Kidney glomerular epithelial cell (primary cell): ENCODE results near the gene RAB8B.

Experiments
- DNase-seq: peaks from one replicate; lab custom pipeline; 2025; lab: John Stamatoyannopoulos, UW

RAB8B gene

DNA sequence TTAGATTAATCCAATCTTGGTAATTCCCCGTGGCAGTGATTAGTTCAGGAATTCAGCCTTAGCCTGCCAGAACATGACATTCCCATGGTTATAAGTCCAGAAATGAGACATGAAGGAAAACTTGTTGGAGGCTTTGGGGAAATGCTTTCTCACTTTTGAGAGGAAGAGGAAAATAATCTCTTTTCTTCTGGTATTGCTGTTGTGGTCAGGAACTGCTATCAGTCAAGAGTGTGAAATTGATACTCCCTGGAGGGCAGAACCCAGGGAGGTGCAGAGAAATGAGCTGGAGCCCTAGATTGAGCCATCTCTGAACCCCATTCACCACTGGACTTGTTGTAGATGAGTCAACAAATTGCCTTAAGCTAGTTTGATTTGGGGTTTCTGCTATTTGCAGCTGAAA, 49.4 kb downstream of the RAB8B start:
- no peak for DNase-seq

DNA sequence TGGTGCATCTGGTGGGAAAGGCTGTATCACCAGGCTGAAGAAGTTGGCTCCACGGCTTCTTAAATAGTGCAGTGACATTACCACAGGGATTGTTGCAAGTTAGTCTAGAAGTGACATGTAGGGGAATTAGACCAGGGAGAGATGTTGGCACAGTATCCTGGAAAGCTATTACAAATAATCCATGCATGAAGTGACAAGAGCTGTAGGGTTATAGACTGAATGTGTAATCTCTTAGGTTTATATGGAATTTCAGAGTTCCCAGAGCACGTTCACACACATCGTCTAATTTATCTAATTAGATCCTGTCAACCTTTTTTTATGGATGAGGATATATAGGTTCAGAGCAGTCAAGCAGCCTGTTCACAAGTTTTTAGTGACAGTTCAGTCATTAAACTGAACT, 50.7 kb downstream of the RAB8B start:
- no peak for DNase-seq

DNA sequence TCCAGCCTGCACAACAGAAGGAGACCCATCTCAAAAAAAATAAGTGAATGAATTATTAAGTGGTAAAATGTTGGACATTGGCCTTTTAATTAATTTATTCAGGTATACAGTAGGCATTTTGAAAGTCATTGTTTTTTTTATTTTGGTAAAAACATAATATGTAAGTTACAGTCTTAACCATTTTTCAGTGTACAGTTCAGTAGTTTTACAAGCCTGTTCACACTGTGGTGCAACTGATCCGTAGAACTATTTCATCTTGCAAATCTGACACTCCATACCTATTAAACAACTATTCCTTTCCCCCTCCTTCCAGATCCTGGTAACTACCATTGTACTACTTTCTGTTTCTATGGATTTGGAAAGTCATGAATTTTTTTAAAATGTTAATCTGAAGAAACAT, 51.9 kb downstream of the RAB8B start:
- DNase-seq = no peak

DNA sequence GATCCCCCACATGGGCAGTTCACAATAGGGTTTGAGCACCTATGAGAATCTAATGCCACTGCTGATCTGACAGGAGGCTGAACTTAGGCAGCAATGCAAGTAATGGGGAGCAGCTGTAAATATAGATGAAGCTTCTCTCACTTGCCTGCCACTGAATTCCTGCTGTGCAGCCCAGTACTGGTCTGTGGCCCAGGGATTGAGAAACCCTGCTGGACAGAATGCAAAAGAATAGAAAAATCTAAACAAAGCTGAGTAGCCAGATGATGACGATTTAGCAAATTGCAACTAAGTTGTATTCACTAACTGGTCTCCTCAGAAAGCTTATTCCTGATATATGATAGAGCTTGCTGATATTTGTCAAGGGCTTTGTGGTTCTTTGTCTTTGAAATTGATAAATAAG, 53.7 kb downstream of the RAB8B start:
- DNase-seq = no peak

DNA sequence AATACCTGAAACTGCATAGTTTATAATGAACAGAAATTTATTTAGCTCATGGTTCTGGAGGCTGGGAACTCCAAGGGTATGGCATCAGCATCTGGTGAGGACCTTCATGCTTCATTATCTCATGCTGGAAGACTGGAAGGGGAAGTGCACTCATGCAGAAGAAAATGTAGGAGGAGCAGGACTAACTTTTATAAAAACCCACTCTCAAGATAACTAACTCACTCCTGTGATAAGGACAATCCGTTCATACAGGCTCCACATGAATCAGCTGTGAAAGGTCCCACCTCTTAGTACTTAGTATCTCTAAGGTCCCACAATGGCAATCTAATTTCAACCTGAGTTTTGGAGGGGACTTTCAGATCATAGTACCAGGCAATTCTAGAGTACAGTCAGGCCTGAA, 54.4 kb downstream of the RAB8B start:
- DNase-seq = no peak

DNA sequence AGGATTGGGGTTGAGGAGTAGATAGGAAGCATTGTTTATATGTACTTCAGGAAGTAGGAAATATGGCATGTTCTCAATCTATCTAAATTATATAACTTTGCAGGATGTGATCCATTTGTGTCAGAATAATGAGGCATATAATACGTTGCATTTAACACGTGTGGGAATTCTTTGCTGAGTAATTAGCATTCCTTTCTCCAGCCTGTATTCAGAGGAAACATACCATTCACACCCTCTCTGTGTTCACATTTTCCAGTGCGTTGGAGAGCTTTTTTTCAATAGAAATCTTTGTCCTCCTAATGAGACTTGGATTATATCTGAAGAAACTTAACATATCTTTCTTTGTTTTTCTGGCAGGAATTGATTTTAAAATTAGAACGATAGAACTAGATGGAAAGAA, 55.0 kb downstream of the RAB8B start:
- peak; percentile 17 for DNase-seq

DNA sequence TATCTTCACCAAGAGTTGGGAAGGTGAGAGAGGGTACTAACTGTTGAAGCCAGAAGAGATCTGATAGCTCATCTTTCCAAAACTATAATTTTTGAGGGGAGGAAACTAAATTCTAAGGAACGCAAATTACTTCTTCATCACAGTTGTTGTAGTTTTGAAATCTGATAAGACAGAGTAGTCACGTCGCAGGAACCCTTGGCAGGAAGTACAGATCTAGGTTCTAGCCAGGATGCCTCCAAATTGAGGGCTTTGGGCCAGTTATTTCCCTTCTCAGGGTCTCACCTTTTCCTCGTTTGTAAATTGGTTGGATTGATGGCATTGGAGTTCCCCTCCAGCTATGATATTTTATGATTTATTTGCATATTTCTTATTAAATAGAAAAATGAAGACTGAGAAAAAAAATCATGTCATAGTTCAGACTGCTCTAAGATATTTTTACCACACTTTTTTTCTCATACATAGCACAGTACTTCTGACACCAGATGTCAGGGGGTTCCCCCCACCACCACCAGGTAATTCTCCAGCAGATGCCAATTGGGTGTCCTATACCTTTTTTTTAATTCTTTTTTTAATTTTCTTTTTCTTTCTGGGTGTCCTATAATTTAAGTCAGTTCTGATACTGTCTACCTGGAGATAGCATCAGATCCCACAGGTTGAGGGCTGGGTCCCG, 55.7 kb downstream of the RAB8B start:
- DNase-seq = no peak

DNA sequence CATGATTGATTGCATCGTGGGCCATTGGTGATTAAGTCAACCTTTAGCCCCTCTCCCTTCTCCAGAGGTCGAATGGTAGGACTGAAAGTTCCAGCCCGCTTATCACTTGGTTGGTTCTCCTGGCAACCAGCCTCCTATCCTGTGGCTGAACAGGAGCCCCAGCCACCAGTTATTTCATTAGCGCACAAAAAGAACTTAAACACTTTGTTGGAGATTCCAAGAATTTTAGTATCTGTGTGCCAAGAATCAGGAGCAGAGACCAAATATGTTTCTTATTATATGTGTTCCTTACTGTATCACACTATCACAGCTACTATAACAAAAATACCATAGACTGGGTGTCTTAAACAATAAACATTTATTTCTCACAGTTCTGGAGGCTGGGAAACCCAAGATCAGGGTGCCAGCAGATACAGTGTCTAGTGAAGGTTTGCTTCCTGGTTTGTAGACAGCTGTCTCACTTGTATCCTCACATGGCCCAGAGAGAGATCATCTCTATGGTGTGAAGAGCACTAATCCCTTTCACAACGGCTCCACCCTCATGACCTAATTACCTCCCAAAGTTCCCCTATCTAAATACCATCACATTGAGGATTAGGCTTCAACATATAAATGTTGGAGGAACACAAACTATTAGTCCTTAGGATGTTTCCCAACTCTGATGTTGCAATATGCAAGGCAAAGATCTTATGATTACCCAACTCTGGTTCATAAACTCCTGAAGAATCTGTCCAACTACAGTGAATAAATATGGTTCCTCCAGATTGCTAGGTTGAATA, 57.5 kb downstream of the RAB8B start:
- DNase-seq = no peak

DNA sequence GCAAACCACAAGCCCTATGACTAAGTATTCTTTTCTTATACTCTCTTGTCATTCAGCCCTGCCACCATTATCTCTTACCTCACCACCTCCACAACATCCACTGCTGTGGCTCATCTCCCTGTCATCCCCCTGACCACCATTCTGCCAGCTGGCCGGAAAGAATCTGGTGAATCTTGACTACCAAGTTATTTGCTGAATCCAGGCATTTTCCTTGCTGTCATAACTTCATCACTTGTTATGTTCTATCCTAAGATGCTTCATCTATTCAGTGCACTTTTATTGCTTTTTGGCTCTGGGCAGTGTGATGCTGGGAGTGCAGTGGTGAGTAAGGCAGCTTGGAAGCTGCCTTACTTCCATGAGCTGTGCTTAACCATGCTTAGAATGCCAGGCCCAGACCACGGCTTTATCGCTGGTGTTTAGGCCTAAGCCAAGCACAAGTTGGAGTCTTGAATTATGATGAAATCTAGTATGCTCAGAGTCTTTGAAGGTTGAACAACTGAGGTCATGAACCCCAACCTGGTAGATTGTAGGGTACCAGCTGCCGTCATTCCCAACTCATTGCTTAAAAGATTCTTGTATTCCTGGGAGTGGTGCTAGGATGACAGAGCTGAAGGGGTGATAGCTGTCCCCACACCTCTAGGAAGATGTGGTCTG, 61.0 kb downstream of the RAB8B start:
- DNase-seq = peak; percentile 96

DNA sequence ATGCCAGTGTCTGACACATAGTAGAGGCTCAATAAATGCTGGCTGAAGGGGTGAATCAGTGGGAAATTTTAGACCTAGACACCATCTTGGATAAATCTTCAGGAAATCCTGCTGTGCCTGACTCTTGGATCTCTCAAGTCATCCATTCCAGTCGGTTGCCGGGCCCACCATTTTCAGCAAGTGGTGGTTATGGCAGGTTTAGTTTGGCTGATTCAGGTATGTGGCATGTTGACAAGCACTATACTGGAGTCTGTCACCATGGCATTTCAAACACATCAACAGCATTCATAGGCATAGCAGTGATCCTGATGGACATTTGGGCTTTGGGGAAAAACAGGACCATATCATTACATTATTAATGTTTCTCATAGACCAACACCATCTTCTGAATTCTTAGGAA, 62.3 kb downstream of the RAB8B start:
- DNase-seq = no peak

DNA sequence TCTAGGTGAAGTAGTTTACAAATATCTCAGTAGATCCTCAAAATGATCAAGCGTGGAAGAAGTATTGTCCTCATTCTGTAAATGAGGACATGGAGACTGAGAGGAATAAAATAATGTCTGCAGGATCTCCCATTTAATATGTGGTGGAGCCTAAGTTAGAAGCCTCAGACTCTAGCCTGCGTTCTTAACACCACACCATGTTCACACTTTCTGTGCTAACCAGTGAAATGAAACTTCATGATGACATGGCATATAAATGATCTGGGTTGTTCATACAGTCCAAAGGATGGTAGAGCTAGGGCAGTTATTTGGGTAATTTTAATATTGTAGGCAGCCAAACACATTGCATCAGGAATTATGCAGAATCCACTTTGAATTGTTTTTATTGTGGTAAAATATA, 62.9 kb downstream of the RAB8B start:
- DNase-seq = no peak

DNA sequence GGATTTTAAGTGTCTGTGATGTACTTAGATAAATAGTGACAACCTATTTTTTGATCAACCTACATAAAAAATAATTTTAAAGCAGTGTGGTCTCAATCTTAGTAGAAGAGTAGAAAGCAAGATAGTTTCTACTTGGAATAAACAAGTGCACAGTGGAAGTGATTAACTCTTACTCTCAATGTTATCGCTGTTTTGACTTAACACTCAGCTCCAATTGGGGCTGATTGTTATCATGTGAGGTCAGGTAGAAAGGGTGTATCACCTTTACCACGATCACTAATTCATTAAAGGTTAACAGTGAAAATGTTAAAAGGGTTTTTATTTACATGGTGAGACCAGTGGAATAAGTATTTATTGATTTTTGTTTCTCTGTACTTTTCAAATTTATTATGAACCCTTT, 65.6 kb downstream of the RAB8B start:
- DNase-seq = no peak

DNA sequence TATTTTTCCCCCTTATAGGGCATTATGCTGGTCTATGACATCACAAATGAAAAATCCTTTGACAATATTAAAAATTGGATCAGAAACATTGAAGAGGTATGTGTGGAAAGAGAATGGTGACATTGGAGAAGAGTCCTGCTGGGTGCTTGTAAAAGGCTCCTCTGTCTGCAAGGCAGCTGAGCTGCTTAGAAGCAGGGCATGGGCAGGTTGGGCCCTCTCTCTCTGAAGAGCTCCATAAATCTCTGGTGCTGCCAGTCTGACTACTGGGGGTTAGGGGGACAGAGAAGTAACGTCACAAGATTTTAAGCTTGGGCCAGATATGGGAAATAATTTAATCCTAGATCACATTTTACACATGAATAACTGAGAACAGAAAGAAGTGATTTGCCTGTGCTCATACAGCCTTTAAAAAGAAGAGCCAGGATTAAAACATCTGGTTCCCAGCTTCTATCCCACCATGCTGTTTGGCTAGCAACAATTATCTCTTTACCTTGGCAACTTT, 66.1 kb downstream of the RAB8B start:
- no peak for DNase-seq

DNA sequence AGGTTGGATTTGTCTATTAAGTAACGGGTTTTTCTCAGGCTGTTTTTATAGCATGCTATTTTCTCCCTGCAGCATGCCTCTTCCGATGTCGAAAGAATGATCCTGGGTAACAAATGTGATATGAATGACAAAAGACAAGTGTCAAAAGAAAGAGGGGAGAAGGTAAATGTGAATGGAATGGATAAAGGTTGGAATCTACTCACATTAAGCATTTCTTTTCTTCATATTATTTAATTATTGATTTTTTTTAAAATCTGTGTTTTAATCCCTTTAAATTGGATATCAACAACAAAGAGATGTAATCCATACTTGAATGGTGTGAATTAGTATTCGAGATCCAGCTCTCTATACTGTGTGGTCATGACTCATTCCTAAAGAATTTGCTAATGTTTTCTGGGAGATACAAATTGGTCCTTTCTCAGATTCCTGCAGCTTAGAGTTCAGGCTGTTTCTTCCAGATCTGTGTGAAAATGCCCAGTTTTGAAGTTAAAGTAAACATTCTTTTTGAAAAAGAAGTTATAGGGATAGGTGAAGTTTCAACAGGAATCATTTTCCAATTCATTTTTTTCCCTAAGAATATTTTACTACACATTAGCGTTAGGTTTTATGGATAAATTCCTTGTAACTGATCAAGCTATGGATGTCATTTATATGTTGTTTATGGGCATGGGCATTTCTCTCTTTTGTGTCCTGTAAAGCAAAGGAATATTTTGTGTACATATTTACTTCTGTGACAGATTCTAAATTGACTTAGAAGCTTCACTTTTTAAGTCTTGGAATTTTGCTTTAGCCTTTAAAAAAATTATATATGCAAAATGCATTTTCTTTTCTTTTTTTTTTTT, 67.2 kb downstream of the RAB8B start:
- peak; percentile 78 for DNase-seq

DNA sequence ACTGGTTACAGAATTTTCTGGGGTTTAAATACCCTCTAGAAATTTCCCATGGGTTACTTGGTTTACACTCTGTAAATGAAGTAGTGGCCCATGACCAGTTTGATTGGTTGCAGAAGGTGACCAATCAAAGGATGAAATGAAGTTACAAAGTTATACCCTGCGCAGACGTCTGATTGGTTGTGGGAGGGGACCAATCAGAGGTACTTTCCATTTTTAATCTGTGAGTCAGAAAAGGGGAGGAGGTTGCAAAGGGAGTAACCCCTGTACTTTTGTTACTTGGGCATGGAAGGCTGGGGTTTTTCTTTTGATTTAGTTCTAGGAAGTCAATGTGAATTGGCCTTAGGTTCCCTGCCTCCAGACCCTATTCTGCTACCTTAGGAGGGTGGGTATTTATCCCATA, 69.3 kb downstream of the RAB8B start:
- no peak for DNase-seq

DNA sequence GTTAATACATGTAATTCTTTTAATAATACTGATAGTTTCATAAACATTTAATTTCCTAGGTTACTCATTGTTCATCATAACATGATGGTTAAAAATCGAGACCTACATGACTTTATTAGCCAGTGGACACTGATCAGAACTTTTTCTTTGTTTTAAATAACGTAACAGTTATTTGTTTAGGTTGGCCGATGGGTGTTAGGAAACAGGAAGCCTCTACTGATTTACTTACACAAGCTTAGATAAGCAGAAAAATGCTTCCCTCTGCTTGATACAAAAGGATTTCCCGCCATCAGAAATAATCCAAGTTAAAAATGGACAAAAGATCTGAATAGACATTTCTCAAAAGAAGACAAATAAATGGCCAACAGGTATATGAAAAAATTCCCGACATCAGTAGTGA, 71.4 kb downstream of the RAB8B start:
- DNase-seq = no peak

DNA sequence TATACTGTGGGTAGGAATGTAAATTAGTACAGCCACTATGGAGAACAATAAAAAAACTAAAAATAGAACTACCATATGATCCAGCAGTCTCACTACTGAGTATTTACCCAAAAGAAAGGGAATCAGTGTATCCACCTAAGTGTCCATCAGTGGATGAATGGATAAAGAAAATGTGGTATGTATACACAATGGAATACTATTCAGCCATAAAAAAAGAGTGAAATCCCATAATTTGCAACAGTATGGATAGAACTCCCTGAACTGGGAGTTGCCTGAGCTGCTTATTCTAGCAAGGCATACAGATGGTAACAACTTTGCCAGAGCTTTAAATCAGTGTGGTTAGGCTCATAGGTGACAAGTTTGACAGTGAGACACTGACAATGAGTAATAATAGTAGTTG, 71.9 kb downstream of the RAB8B start:
- no peak for DNase-seq

DNA sequence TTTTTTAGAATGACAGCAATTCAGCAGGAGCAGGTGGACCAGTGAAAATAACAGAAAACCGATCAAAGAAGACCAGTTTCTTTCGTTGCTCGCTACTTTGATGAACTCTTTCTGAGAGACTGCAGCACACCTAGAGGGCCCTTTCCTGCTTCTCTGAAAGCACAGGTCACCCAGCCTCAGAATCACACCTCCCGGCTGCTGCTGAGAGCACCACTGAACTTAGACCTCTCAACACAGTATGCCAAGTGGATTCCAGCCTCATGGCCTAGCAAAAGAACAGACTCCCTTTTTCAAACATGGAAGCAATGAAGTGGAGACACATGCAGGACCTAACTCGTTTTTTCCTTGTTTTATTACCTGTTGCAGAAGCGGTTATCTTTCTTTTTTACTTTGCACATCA, 74.1 kb downstream of the RAB8B start:
- no peak for DNase-seq

DNA sequence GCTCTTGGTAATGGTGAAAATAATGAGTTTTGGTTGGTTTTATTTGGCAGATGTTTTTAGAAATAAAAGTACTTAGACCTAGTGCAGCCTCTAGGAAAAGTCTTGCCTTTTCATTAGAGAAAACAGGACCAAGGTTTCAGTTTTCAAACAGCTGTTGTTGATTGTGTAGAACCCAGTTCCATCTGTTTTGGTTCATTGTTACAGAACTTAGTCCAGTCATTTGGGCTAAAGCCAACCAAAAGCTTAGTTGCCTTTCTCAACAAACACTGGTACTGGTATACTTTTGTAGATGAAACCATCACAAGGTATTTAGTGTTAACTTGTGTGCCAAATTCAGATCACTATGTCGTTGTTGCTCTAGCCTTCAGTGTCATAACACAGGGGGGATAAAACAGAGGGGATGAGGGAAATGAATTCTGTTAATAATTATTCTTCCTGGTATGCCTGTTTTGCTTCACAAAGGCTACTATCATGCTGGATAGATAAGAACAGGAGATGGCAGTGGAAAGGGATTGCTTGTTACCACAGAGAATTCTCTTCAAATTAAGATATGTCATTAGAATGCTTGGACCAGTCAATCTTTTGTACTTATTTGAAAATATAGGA, 75.4 kb downstream of the RAB8B start:
- peak; percentile 15 for DNase-seq

DNA sequence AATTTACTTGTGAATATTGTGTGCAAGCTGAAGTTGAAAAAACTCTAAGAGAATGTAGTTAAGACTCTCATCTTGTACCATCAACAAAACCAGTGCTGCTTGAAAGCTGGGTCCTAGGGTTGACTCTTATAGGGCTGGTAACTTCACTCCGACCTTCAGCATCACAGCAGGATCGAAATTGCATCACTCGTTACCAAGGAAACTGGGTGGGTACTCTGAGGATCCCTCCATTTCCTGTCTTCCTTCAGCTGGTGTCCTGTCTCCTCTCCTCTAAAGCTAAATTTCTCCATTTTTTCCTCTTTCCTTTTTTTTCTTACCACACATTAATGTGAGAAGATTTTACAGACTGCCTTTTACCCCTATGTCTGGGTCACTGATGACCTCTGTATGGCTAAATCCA, 85.0 kb downstream of the RAB8B start:
- no peak for DNase-seq

DNA sequence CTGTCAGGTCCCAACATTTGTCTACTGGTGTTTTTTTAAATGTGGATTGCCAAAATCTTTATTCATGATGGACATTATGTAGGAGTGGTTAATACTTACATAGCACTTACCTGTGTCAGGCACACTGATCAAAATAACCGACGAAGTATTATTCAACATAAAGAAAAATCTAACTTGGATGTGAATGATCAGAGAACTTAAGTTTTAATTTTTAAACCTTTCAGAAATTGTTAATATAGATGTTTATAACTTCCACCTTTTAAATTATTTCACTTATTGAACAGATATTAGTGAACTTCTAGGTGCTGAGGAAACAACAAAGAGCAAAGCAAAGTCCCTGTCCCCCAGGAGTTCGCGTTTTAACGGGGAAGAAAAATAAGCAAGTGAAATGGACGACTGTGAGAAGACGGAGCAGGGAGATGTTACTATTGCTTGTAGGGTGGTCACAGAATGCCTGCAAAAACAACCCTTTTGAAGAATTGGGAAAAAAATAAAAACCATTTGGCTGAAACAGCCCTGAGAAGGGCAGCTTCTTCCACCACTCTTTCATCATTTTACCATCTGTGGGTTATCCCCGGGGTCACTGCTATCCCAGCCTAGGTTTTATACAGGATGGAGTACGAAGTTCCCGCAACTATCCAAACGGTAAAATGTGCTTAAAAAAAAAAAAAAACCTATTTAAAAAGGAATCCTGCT, 87.1 kb downstream of the RAB8B start:
- DNase-seq = peak; percentile 52
